Astrocyte (in vitro differentiated cells and primary cell): ENCODE data around the gene TRIM63.

Experiments used
- EZH2 ChIP-seq: IDR thresholded peaks from 2 replicates; pipeline ENCODE4 v1.6.1; 2012; ENCODE audit warnings: mild to moderate bottlenecking, low read length, inconsistent platforms; ENCODE audit not compliant: insufficient read depth
- TF ChIP-seq, protein P1 (sequence below): IDR thresholded peaks from 2 replicates; pipeline ENCODE4 v1.5.1; 2011; ENCODE audit warnings: low read depth, mild to moderate bottlenecking, inconsistent platforms, low read length, moderate library complexity; ENCODE audit not compliant: insufficient read depth

DNA sequence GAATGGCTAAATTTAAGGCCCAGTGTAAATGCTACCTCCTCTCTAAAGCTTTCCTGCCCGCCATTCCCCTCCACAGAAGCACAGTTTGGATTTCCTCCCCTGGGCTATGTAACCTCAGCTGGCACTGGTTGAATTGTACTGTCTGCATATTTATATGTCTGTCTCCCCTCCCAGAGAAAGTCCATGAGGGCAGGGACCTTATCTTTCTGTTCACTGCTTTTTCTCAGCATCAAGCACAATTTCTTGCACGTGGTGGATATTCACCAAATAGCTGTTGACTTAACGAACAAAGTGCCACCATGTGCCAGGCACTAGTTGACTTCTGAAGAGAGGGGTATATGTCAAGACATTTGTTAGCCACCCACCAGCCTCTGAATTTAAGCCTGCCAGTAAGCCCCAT lies 34.7 kb upstream of the TRIM63 start:
- TF ChIP-seq, protein P1, sequence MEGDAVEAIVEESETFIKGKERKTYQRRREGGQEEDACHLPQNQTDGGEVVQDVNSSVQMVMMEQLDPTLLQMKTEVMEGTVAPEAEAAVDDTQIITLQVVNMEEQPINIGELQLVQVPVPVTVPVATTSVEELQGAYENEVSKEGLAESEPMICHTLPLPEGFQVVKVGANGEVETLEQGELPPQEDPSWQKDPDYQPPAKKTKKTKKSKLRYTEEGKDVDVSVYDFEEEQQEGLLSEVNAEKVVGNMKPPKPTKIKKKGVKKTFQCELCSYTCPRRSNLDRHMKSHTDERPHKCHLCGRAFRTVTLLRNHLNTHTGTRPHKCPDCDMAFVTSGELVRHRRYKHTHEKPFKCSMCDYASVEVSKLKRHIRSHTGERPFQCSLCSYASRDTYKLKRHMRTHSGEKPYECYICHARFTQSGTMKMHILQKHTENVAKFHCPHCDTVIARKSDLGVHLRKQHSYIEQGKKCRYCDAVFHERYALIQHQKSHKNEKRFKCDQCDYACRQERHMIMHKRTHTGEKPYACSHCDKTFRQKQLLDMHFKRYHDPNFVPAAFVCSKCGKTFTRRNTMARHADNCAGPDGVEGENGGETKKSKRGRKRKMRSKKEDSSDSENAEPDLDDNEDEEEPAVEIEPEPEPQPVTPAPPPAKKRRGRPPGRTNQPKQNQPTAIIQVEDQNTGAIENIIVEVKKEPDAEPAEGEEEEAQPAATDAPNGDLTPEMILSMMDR = no peak
- TF ChIP-seq EZH2 = no peak
